Measurements from ENCODE around the gene STRN4. TPM values are rescaled to one million over a fixed set of nuclear protein-coding genes. Genes with fewer than 3 reads are reported as not detected.
"Not testable (repeated sequence)": the region's sequence is repeated elsewhere in the genome, so short reads cannot be mapped to it uniquely, and the experiment has no call there.

Gene STRN4
- polyA plus RNA-seq, 1 donor, result 68.1 TPM

DNA sequence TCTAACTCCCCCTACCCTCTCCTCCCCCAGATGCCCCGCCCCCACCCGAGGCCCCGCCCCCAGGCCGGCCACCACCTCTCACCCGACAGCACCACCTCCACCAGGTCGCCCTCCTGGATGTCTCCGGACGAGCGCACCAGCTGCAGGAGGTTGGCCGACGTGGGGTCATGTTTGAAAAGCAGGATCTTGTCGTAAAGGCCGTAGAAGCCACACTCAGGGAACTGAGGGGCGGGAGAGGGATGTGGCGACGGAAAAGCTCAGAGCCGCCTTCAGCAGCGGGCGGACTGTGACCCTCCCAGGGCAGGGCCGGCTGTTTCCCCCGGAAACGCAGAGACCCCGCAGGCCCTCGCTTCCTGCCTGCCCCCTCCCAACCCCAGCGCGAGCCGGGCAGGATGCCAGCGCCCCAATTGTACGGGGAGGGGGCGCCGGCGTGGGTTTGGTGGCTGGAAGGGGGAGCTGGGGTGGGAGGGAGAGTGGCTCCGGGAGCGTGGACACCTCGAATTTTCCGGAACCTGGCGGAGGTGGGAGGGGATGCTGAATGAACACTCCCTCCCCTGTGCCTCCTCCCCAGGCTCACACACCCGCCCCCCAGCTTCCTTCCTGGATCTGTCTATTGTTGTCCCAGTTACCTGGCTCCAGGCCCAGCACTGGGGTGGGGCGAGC, 32.3 kb downstream of the STRN4 start:
- peak; percentile 61 to 84 for DNase-seq
- no peaks in the 10 kb centered on the region for H3K27me3 ChIP-seq (ENCODE audit: control insufficient read depth, insufficient read depth, low read length)
- peak overlapping the region; percentile 94 for H3K27ac ChIP-seq (ENCODE audit: low read length)
- WGBS (ENCODE audit: insufficient coverage, low lambda C conversion rate), result no CpG with 5 or more reads among the region's 39 CpGs
- H3K9me3 ChIP-seq (ENCODE audit: control insufficient read depth, low read depth, low read length), result no peaks in the 10 kb centered on the region
- H3K36me3 ChIP-seq (ENCODE audit: control insufficient read depth, insufficient read depth, low read length), result peaks cover 22% of the 10 kb centered on the region
- peak overlapping the region; percentile 94 for H3K4me3 ChIP-seq (ENCODE audit: low read length)
- H3K4me1 ChIP-seq (ENCODE audit: control insufficient read depth, insufficient read depth, low read length), result peaks cover 10% of the 10 kb centered on the region

DNA sequence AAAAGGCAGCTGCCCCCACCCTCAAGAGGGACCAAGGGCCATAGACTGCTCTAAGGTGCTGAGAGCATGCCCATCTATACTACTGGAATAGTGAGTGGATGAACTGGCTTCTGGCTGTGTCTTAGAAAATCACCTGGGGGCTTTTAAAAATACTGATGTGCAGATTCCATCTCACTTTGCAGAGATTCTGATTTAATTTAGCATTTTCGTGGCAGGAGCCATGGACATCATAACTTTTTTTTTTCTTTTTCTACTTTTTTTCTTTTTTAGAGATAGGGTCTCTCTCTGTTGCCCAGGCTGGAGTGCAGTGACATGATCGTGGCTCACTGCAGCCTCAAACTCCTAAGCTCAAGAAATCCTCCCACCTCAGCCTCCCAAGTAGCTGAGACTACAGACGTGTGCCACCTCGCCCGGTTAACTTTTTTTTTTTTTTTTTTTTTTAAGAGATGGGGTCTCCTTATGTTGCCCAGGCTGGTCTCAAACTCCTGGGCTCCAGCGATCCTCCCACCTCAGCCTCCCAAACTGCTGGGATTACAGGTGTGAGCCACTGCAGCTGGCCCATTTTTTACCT, 33.4 kb downstream of the STRN4 start:
- peaks cover 26% of the 10 kb centered on the region for H3K36me3 ChIP-seq (ENCODE audit: control insufficient read depth, insufficient read depth, low read length)
- not testable (repeated sequence) for H3K9me3 ChIP-seq (ENCODE audit: control insufficient read depth, low read depth, low read length); H3K4me1 ChIP-seq (ENCODE audit: control insufficient read depth, insufficient read depth, low read length); H3K27ac ChIP-seq (ENCODE audit: low read length); DNase-seq; H3K27me3 ChIP-seq (ENCODE audit: control insufficient read depth, insufficient read depth, low read length); H3K4me3 ChIP-seq (ENCODE audit: low read length)
- WGBS (ENCODE audit: insufficient coverage, low lambda C conversion rate), result 80% methylated on average over 1 of the region's 6 CpGs

DNA sequence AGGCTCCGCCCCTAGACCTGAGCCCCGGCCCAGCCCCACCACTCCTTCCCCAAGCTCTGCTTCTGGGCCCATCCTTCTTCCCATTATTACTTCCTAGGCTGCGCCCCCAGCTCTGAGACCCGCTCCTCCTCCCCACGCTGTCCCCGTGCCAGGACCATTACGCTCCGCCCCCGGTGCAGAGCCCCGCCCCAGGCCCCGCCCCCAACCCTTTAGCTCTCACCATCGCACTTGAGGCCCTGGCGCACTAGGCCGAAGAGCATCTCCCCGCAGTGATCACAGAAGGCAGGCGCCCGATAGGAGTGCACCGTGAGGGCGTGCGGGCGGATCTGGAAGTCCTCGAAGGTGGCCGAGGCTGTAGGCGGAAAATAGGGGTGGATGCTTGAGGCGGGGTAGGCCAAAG, 35.6 kb downstream of the STRN4 start:
- Histone ChIP-seq H3K9me3 (ENCODE audit: control insufficient read depth, low read depth, low read length) (no peaks in the 10 kb centered on the region), H3K36me3 (ENCODE audit: control insufficient read depth, insufficient read depth, low read length) (peaks cover 40% of the 10 kb centered on the region), H3K27ac (ENCODE audit: low read length) (no peak overlapping the region), H3K4me1 (ENCODE audit: control insufficient read depth, insufficient read depth, low read length) (peaks cover 4% of the 10 kb centered on the region), H3K27me3 (ENCODE audit: control insufficient read depth, insufficient read depth, low read length) (no peaks in the 10 kb centered on the region), H3K4me3 (ENCODE audit: low read length) (no peak overlapping the region)
- no CpG with 5 or more reads among the region's 25 CpGs for WGBS (ENCODE audit: insufficient coverage, low lambda C conversion rate)
- no peak for DNase-seq

DNA sequence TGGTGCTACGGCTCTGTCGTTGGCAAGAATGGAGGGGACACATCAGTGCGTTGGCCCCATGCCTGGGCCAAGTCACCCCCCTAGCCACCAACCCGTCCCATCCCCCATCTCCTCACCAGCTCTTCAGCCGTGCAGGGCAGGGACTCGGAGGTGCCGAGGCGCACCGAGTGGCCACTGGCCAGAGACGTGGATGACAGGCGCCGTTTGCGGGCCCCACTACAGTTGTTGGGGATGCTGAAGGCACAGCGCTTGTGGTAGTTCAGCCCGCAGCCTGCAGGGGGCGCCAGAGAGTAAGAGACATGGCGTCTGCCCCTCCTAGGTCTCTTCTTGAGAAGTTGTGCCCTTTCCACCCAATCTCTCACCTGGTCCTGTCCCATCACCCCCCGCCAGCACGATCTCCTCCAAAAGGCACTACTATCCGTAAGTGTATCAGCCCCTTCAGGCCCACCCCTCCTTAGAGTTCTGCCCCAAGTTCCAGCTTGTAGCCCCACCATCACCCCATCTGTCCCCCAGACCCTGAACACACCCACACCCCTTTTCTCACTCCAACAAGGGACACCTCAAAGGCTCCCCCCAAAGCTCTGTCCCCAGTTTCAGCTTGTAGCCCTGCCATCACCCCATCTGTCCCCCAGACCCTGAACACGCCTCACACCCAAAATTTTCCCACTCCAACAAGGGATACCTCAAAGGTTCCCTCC, 41.7 kb downstream of the STRN4 start:
- Histone ChIP-seq H3K27me3 (ENCODE audit: control insufficient read depth, insufficient read depth, low read length) (no peaks in the 10 kb centered on the region), H3K4me1 (ENCODE audit: control insufficient read depth, insufficient read depth, low read length) (no peaks in the 10 kb centered on the region), H3K27ac (ENCODE audit: low read length) (no peak overlapping the region), H3K9me3 (ENCODE audit: control insufficient read depth, low read depth, low read length) (no peaks in the 10 kb centered on the region), H3K36me3 (ENCODE audit: control insufficient read depth, insufficient read depth, low read length) (peaks cover 70% of the 10 kb centered on the region), H3K4me3 (ENCODE audit: low read length) (no peak overlapping the region)
- 20% methylated on average over 2 of the region's 21 CpGs for WGBS (ENCODE audit: insufficient coverage, low lambda C conversion rate)
- no peak for DNase-seq

DNA sequence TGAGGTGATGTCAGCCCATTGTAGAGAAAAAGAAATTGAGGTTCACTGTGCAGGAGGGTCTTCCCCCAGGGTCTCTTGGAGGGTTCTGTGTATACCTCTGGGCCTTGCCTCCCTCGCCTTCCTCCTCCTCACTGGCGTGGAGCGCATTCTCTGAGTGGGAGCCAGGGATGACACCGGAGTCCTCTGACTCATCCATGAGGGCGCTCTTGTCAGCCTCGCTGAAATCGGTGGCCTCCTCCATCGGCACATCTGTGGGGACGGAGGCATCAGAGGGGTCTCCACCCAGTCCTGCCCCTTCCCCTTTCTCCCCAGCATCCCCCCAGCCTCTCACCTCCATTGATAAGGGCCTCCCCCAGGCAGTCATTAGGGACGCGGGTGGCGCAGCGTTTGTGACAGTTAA, 45.5 kb downstream of the STRN4 start:
- Histone ChIP-seq H3K9me3 (ENCODE audit: control insufficient read depth, low read depth, low read length) (no peaks in the 10 kb centered on the region), H3K27me3 (ENCODE audit: control insufficient read depth, insufficient read depth, low read length) (no peaks in the 10 kb centered on the region), H3K4me3 (ENCODE audit: low read length) (no peak overlapping the region), H3K4me1 (ENCODE audit: control insufficient read depth, insufficient read depth, low read length) (peaks cover 4% of the 10 kb centered on the region), H3K36me3 (ENCODE audit: control insufficient read depth, insufficient read depth, low read length) (peaks cover 72% of the 10 kb centered on the region), H3K27ac (ENCODE audit: low read length) (no peak overlapping the region)
- DNase-seq, result no peak
- WGBS (ENCODE audit: insufficient coverage, low lambda C conversion rate), result no CpG with 5 or more reads among the region's 13 CpGs

DNA sequence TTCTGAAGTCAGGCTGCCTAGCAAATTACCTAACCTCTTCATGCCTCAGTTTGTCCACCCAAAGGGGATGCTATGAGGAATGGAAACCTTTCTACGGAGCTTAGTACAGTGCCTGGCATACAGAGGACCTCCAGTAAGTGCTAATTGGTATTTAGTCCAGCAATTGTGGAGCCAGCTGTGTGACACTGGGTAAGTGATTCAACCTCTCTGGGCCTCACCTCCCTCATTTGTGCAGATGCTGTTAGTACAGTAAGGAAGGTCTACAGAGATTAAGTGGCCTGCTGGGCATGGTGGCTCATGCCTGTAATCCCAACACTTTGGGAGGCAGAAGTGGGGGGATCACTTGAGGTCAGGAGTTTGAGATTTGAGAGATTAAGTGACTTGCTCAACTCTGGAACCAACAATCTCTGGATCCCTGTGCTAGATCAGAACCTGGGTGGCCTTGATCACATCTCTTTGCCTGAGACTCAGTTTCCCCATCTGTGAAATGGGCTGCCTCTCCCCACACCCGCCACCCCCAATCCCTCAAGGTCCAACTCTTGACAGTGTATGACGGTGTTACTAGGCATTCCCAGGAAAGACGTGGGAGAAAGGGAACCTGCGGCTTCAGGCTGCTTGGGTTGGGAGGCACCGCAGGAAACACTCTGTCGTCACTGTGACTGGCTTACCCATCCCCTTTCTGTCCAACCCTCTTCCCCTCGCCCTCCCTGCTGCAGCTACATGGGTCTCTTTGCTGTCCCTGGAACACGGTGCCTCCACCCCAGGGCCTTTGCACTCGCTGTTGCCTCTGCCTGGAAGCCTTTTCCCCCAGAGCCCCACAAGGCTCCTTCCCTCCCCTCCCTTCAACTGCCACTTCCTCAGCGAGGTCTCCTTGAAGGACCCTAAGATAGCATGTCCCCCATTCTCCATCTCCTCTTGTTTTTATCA, 47.6 kb downstream of the STRN4 start:
- no peak for DNase-seq
- Histone ChIP-seq H3K4me3 (ENCODE audit: low read length) (no peak overlapping the region), H3K27ac (ENCODE audit: low read length) (no peak overlapping the region), H3K4me1 (ENCODE audit: control insufficient read depth, insufficient read depth, low read length) (peaks cover 4% of the 10 kb centered on the region), H3K36me3 (ENCODE audit: control insufficient read depth, insufficient read depth, low read length) (peaks cover 79% of the 10 kb centered on the region), H3K9me3 (ENCODE audit: control insufficient read depth, low read depth, low read length) (no peaks in the 10 kb centered on the region), H3K27me3 (ENCODE audit: control insufficient read depth, insufficient read depth, low read length) (no peaks in the 10 kb centered on the region)
- WGBS (ENCODE audit: insufficient coverage, low lambda C conversion rate), result 86% methylated on average over 1 of the region's 11 CpGs

DNA sequence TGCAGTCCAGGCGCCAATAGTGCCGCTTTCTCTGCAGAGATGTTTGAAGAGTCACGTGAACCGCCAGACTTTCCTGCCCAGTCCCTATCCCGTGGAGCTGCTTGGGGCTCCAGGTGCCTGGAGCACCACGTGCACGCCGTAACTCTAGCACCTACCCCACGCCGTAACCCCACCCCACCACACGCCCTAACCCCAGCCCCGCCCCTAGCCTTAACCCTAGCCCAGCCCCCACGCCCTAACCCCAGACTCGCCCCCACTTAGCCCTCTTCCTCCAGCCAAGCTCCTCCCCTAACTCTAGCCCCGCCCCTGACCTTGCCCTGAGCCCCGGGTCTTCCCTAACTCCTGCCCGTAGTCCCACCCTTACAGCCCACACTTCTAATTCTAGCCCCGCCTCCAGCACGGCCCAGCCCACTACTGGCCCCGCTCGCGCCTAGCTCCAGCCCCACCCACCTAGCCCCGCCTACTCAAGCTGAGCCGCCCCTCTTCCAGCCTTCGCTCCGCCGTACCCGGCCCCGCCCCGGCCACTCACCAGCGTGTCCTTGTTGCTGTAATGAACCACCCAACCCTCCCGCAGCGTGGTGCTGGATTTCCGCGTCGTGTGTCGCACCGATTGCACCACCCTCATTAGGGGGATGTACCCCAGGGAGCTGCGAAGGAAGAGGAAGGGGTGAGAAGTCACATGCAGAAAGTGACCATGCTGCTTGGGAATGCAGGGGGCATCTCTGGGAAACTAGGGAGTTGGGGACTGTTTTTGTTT, 48.9 kb downstream of the STRN4 start:
- Histone ChIP-seq H3K4me1 (ENCODE audit: control insufficient read depth, insufficient read depth, low read length) (peaks cover 4% of the 10 kb centered on the region), H3K27ac (ENCODE audit: low read length) (peak overlapping the region; percentile 68), H3K4me3 (ENCODE audit: low read length) (no peak overlapping the region), H3K36me3 (ENCODE audit: control insufficient read depth, insufficient read depth, low read length) (peaks cover 82% of the 10 kb centered on the region), H3K27me3 (ENCODE audit: control insufficient read depth, insufficient read depth, low read length) (no peaks in the 10 kb centered on the region), H3K9me3 (ENCODE audit: control insufficient read depth, low read depth, low read length) (no peaks in the 10 kb centered on the region)
- WGBS (ENCODE audit: insufficient coverage, low lambda C conversion rate), result no CpG with 5 or more reads among the region's 39 CpGs
- DNase-seq, result peak; percentile 93 to 97

DNA sequence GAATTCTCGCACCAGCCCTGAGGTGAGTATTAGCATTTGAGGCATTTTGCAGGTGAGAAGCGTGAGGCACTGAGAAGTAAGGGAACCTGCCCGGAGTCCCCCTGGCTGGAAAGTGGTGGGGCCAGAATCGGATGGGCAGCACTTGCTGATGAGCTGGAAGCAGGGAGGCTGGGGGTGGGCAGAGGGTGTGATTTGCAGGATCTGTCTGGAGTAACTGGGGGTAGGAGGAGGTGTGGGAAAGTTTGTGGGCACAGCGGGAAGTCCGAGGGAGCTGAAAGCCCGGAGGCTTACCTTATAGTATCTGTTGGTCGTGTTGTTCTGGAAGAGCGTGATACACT, 49.4 kb downstream of the STRN4 start:
- H3K27ac ChIP-seq (ENCODE audit: low read length), result peak overlapping the region; percentile 68

DNA sequence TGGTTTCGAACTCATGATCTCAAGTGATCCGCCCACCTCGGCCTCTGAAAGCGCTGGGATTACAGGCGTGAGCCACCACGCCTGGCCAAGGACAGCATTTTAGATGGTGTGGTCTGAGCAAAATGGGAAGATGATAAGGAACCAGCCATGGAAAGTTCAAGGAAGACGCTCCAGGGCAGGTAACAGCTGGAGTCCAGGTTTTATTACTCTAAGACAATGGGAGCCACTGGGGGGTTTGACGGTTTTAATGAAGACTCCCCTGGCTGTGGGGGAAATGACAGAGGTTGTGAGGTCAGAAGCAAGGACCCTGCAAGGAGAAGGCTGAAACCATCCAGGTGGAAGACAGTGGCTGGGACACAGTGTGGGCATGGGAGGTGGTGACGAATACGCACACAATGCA, 50.2 kb downstream of the STRN4 start:
- Histone ChIP-seq H3K4me1 (ENCODE audit: control insufficient read depth, insufficient read depth, low read length) (peaks cover 4% of the 10 kb centered on the region), H3K9me3 (ENCODE audit: control insufficient read depth, low read depth, low read length) (no peaks in the 10 kb centered on the region), H3K27me3 (ENCODE audit: control insufficient read depth, insufficient read depth, low read length) (no peaks in the 10 kb centered on the region), H3K36me3 (ENCODE audit: control insufficient read depth, insufficient read depth, low read length) (peaks cover 83% of the 10 kb centered on the region), H3K4me3 (ENCODE audit: low read length) (no peak overlapping the region), H3K27ac (ENCODE audit: low read length) (no peak overlapping the region)
- DNase-seq, result no peak
- no CpG with 5 or more reads among the region's 10 CpGs for WGBS (ENCODE audit: insufficient coverage, low lambda C conversion rate)

More for the DNA sequence above, 49.4 kb downstream of the STRN4 start:
- H3K4me3 ChIP-seq (ENCODE audit: low read length), result no peak overlapping the region
- H3K4me1 ChIP-seq (ENCODE audit: control insufficient read depth, insufficient read depth, low read length), result peaks cover 4% of the 10 kb centered on the region
- H3K27me3 ChIP-seq (ENCODE audit: control insufficient read depth, insufficient read depth, low read length), result no peaks in the 10 kb centered on the region
- WGBS (ENCODE audit: insufficient coverage, low lambda C conversion rate), result no CpG with 5 or more reads among the region's 9 CpGs
- no peak for DNase-seq
- no peaks in the 10 kb centered on the region for H3K9me3 ChIP-seq (ENCODE audit: control insufficient read depth, low read depth, low read length)
- H3K36me3 ChIP-seq (ENCODE audit: control insufficient read depth, insufficient read depth, low read length), result peaks cover 83% of the 10 kb centered on the region
